HCT116 (cell line): ENCODE measurements around the gene KPNA1. TPM values are rescaled to one million over a fixed set of nuclear protein-coding genes. Genes with fewer than 3 reads are reported as not detected.
A peak's percentile ranks its signal among the peaks of the same experiment; 100 is the strongest.

Experiments
- ATAC-seq: fragments of 200-7000 bp; cut with Tn5 transposase; 2 replicates; pipeline ENCODE4 v1.9.1; 2020; ENCODE audit warnings: mild to moderate bottlenecking, moderate library complexity
- BruUV-seq: library from RNA; stranded (reverse); fragments of 400-500 nt; replicated peaks from 2 replicates; lab custom pipeline; 2021; lab: Mats Ljungman, UMichigan
- CTCF ChIA-PET: fragments of 300-600 bp; sonication (Branson Sonifier 250); formaldehyde crosslinking; loops from one replicate; lab custom pipeline; 2021; ENCODE audit warnings: antibody characterized with exemption; lab: Charles Lee
- POLR2A ChIA-PET: fragments of 300-600, 350-600 bp; sonication (Branson Sonifier 250); formaldehyde crosslinking; loops from one replicate; lab custom pipeline; 2021; ENCODE audit warnings: antibody characterized with exemption; lab: Charles Lee
- RAD21 ChIA-PET, 2 experiments: fragments of 300-600 bp; sonication (Branson Sonifier 250); formaldehyde crosslinking; loops; one replicate each; lab custom pipeline; 2023; ENCODE audit warnings: low total read pairs in 2 of 2; ENCODE audit not compliant: uncharacterized antibody in 2 of 2, unreplicated experiment in 2 of 2, low non-redundant PET in 1 of 2; lab: Charles Lee
- DNase-seq: peaks from one replicate; pipeline ENCODE4 v3.0.0-alpha.2; 2010; ENCODE audit warnings: low read depth, low spot score
- H2AFZ ChIP-seq: fragments of 200-600 bp; shearing (Covaris generic), sonication (generic); 2 replicates; pipeline ENCODE4 v1.6.1; 2017; ENCODE audit warnings: low read depth, mixed run types, mixed read lengths, antibody characterized with exemption, low read length; ENCODE audit not compliant: poor library complexity, severe bottlenecking
- H3K27ac ChIP-seq: 2 replicates; pipeline ENCODE4 v1.5.1; 2012; ENCODE audit warnings: low read depth, low read length
- H3K27me3 ChIP-seq: fragments of 200-600 bp; sonication (generic); 2 replicates; pipeline ENCODE4 v1.6.1; 2016; ENCODE audit warnings: mixed run types, low read length, mixed read lengths; ENCODE audit not compliant: insufficient read depth
- H3K36me3 ChIP-seq, 2 experiments: fragments of 200-500 bp in 1 of 2; fragments of 200-600 bp in 1 of 2; sonication (Bioruptor generic) in 1 of 2; sonication (generic) in 1 of 2; 2 replicates each; pipeline versions ENCODE4 v1.5.1 to v1.6.1; 2014 to 2016; ENCODE audit warnings: low read length in 2 of 2, inconsistent platforms in 1 of 2, mixed read lengths in 1 of 2, mixed run types in 1 of 2; ENCODE audit not compliant: insufficient read depth in 2 of 2, control insufficient read depth in 1 of 2
- H3K4me1 ChIP-seq, 2 experiments: fragments of 200-600 bp in 1 of 2; sonication (generic) in 1 of 2; 2 replicates each; pipeline versions ENCODE4 v1.5.1 to v1.6.1; 2012 to 2017; ENCODE audit warnings: low read length in 2 of 2, inconsistent platforms in 1 of 2, mild to moderate bottlenecking in 1 of 2, mixed read lengths in 1 of 2, mixed run types in 1 of 2, moderate library complexity in 1 of 2; ENCODE audit not compliant: insufficient read depth in 2 of 2, control insufficient read depth in 1 of 2
- H3K4me2 ChIP-seq: fragments of 200-600 bp; sonication (generic); 2 replicates; pipeline ENCODE4 v1.6.1; 2017; ENCODE audit warnings: mixed run types, low read length, mixed read lengths
- H3K4me3 ChIP-seq, 2 experiments: fragments of 200-600 bp in 1 of 2; sonication (generic) in 1 of 2; replicated peaks in 1 of 2; 2 replicates each; pipeline ENCODE4 v1.5.1; 2011 to 2016; ENCODE audit warnings: low read length in 2 of 2, control low read depth in 1 of 2, low read depth in 1 of 2, mild to moderate bottlenecking in 1 of 2, mixed read lengths in 1 of 2, mixed run types in 1 of 2
- H3K79me2 ChIP-seq: fragments of 200-600 bp; sonication (generic); 2 replicates; pipeline ENCODE4 v1.6.1; 2017; ENCODE audit warnings: mild to moderate bottlenecking, mixed run types, low read length, moderate library complexity, mixed read lengths; ENCODE audit not compliant: insufficient read depth
- H3K9ac ChIP-seq: fragments of 200-600 bp; sonication (generic); 2 replicates; pipeline ENCODE4 v1.6.1; 2016; ENCODE audit warnings: low read length, mixed read lengths
- H3K9me2 ChIP-seq: fragments of 200-600 bp; sonication (generic), shearing (Covaris generic); 2 replicates; pipeline ENCODE4 v1.6.1; 2017; ENCODE audit warnings: mixed run types, mild to moderate bottlenecking, moderate library complexity; ENCODE audit not compliant: insufficient read depth
- H3K9me3 ChIP-seq, 2 experiments: fragments of 200-500 bp in 1 of 2; fragments of 200-600 bp in 1 of 2; sonication (Bioruptor generic) in 1 of 2; sonication (generic) in 1 of 2; 2 replicates each; pipeline ENCODE4 v1.6.1; 2014 to 2017; ENCODE audit warnings: low read length in 2 of 2, mixed read lengths in 2 of 2, inconsistent platforms in 1 of 2, low read depth in 1 of 2, mild to moderate bottlenecking in 1 of 2, mixed run types in 1 of 2, moderate library complexity in 1 of 2; ENCODE audit not compliant: control insufficient read depth in 1 of 2, insufficient read depth in 1 of 2
- H4K20me1 ChIP-seq: fragments of 200-600 bp; sonication (generic), shearing (Covaris generic); 2 replicates; pipeline ENCODE4 v1.6.1; 2017; ENCODE audit warnings: mixed run types, mild to moderate bottlenecking, moderate library complexity; ENCODE audit not compliant: insufficient read depth
- CBX3 ChIP-seq: IDR thresholded peaks from 2 replicates; pipeline ENCODE4 v1.6.1; 2012; ENCODE audit warnings: low read depth
- CTCF ChIP-seq, 3 experiments: fragments of 200-600 bp in 1 of 3; sonication (generic) in 1 of 3; IDR thresholded peaks in 2 of 3; conservative IDR thresholded peaks in 1 of 3; 2 replicates each; pipeline ENCODE4 v1.5.1; 2012 to 2017; ENCODE audit warnings: low read depth in 2 of 3, low read length in 2 of 3, antibody characterized with exemption in 1 of 3, borderline replicate concordance in 1 of 3, control low read depth in 1 of 3, mild to moderate bottlenecking in 1 of 3, mixed read lengths in 1 of 3, mixed run types in 1 of 3, moderate library complexity in 1 of 3; ENCODE audit not compliant: insufficient read depth in 1 of 3
- EGR1 ChIP-seq: IDR thresholded peaks from 2 replicates; pipeline ENCODE4 v1.6.1; 2012; ENCODE audit warnings: low read depth
- ELF1 ChIP-seq: IDR thresholded peaks from 2 replicates; pipeline ENCODE4 v1.6.1; 2012; ENCODE audit warnings: low read depth, borderline replicate concordance
- EZH2 ChIP-seq: fragments of 200-600 bp; sonication (generic); IDR thresholded peaks from 2 replicates; pipeline ENCODE4 v1.6.1; 2017; ENCODE audit warnings: antibody characterized with exemption, mixed run types
- EZH2phosphoT487 ChIP-seq: fragments of 200-600 bp; IDR thresholded peaks from 2 replicates; pipeline ENCODE4 v1.6.1; 2018; ENCODE audit warnings: antibody characterized with exemption, borderline replicate concordance
- FOSL1 ChIP-seq: IDR thresholded peaks from 2 replicates; pipeline ENCODE4 v1.6.1; 2012; ENCODE audit warnings: low read depth
- JUND ChIP-seq: IDR thresholded peaks from 2 replicates; pipeline ENCODE4 v1.6.1; 2012
- MAX ChIP-seq: IDR thresholded peaks from 2 replicates; pipeline ENCODE4 v1.6.1; 2012
- POLR2A ChIP-seq: IDR thresholded peaks from 2 replicates; pipeline ENCODE4 v1.7.0; 2011; ENCODE audit warnings: borderline replicate concordance; ENCODE audit not compliant: insufficient read depth, insufficient read length; ENCODE audit errors: extremely low read depth
- POLR2AphosphoS5 ChIP-seq: IDR thresholded peaks from 2 replicates; pipeline ENCODE4 v1.6.1; 2011; ENCODE audit warnings: mild to moderate bottlenecking, low read depth, low read length, moderate library complexity
- RAD21 ChIP-seq: IDR thresholded peaks from 2 replicates; pipeline ENCODE4 v1.6.1; 2012; ENCODE audit warnings: low read depth, mild to moderate bottlenecking
- YY1 ChIP-seq: IDR thresholded peaks from 2 replicates; pipeline ENCODE4 v1.6.1; 2011; ENCODE audit warnings: low read length, low read depth, moderate library complexity, mild to moderate bottlenecking; ENCODE audit not compliant: insufficient replicate concordance; ENCODE audit errors: extremely low read depth
- ZBTB33 ChIP-seq: IDR thresholded peaks from 2 replicates; pipeline ENCODE4 v1.6.1; 2011; ENCODE audit warnings: mild to moderate bottlenecking, low read length, moderate library complexity; ENCODE audit not compliant: insufficient replicate concordance; ENCODE audit errors: extremely low read depth
- ZFX ChIP-seq: fragments of 450-650 bp; IDR thresholded peaks from 2 replicates; pipeline ENCODE4 v1.6.1; 2017
- ZNF274 ChIP-seq: fragments of 200-500 bp; sonication (Bioruptor generic); IDR thresholded peaks from 2 replicates; pipeline ENCODE4 v1.6.1; 2014; ENCODE audit warnings: mild to moderate bottlenecking, low read depth, low read length, inconsistent platforms
- intact Hi-C: fragments of 100-400 bp; cut with micrococcal nuclease; formaldehyde crosslinking; loops from 2 replicates; pipeline ENCODE4 v1.10.0; 2022
- total RNA-seq: library from RNA; stranded (reverse); gene quantifications from one replicate; pipeline ENCODE4 v1.2.1, GENCODE V29; 2021; ENCODE audit not compliant: unreplicated experiment

Gene KPNA1
- total RNA-seq, 1 experiment from 2014 or later = 73.4 TPM

- H3K27ac ChIP-seq = no peak overlapping the region
- H3K27me3 ChIP-seq = no peaks in the 10 kb centered on the region
- ATAC-seq (no peak), DNase-seq (no peak)
- POLR2A ChIA-PET = interaction anchor here (0.7 kb wide), 1 partner anchor 1526 kb away, joined by 3 read pairs; no protein-coding TSS in a partner anchor
- intact Hi-C loops = no loop called here
- no TSS peak for BruUV-seq
- H3K9me2 ChIP-seq = no peaks in the 10 kb centered on the region
- H3K9ac ChIP-seq = no peak overlapping the region
- RAD21 ChIA-PET = interaction anchor here in 1 of 2 experiments (0.6 kb wide), 1 partner anchor 657 kb away, joined by 3 read pairs; no protein-coding TSS in a partner anchor
- H3K36me3 ChIP-seq = peaks cover 7 to 11% of the 10 kb centered on the region in 2 experiments; a peak in 2 of 4 replicates
- H2AFZ ChIP-seq = no peak overlapping the region
- CTCF ChIA-PET = no interaction called here
- H3K79me2 ChIP-seq = peaks cover 13% of the 10 kb centered on the region
- H3K9me3 ChIP-seq = no peaks in the 10 kb centered on the region
- no peaks in the 10 kb centered on the region for H4K20me1 ChIP-seq
- peaks cover 0 to 7% of the 10 kb centered on the region in 2 experiments; a peak in 3 of 4 replicates for H3K4me1 ChIP-seq
- TF ChIP-seq MAX = no peak
- TF ChIP-seq POLR2A = no peak
- no peak for TF ChIP-seq CBX3
- no peak for TF ChIP-seq ZBTB33
- no peak for TF ChIP-seq ZNF274
- TF ChIP-seq RAD21 = no peak
- H3K4me2 ChIP-seq = no peak overlapping the region
- H3K4me3 ChIP-seq = no peak overlapping the region
Observed at GRCh38 chr3:122421101-122421500, 93.6 kb downstream of the KPNA1 start.

- peak overlapping the region; percentile 25; the same call in 1 of the 2 replicates for H3K27ac ChIP-seq
- H3K9me2 ChIP-seq = no peaks in the 10 kb centered on the region
- H3K9me3 ChIP-seq = no peaks in the 10 kb centered on the region
- H3K36me3 ChIP-seq = peaks cover 0 to 6% of the 10 kb centered on the region in 2 experiments; a peak in 2 of 4 replicates
- H3K4me3 ChIP-seq = peak overlapping the region; percentile 82 to 84
- ATAC-seq (no peak), DNase-seq (no peak)
- no peak overlapping the region for H2AFZ ChIP-seq
- peaks cover 6 to 15% of the 10 kb centered on the region in 2 experiments; a peak in 3 of 4 replicates for H3K4me1 ChIP-seq
- H4K20me1 ChIP-seq = no peaks in the 10 kb centered on the region
- H3K4me2 ChIP-seq = peak overlapping the region; percentile 77
- RAD21 ChIA-PET = no interaction called here
- POLR2A ChIA-PET = interaction anchor here (2.3 kb wide), 1 partner anchor 34 kb away, joined by 12 read pairs; the partner anchor contains the start of genes FAM162A and MIX23
- intact Hi-C loops = no loop called here
- H3K9ac ChIP-seq = peak overlapping the region; percentile 72
- no peaks in the 10 kb centered on the region for H3K27me3 ChIP-seq
- CTCF ChIA-PET = interaction anchor here (2.4 kb wide), 1 partner anchor 24 kb away, joined by 5 read pairs; no protein-coding TSS in a partner anchor
- peaks cover 28% of the 10 kb centered on the region for H3K79me2 ChIP-seq
- no TSS peak for BruUV-seq
- TF ChIP-seq EZH2phosphoT487 = no peak
- no peak for TF ChIP-seq CTCF (IDR thresholded peaks at IDR 0.05 in 2 of 3, conservative IDR thresholded peaks at IDR 0.05 in 1 of 3; ENCODE audit: borderline replicate concordance in 1 of 3, insufficient read depth in 1 of 3, low read depth in 2 of 3, low read length in 2 of 3)
- no peak for TF ChIP-seq ZFX
- TF ChIP-seq JUND = no peak
- no peak for TF ChIP-seq EZH2
- TF ChIP-seq YY1 = no peak
- TF ChIP-seq POLR2AphosphoS5 = no peak
- TF ChIP-seq RAD21 = no peak
- TF ChIP-seq POLR2A = no peak
- no peak for TF ChIP-seq FOSL1
- no peak for TF ChIP-seq EGR1
- no peak for TF ChIP-seq ELF1
- TF ChIP-seq ZNF274 = no peak
Observed at GRCh38 chr3:122416966-122417365, 97.8 kb downstream of the KPNA1 start.
